K562 (cell line): ENCODE measurements around the gene ENDOV. TPM values are rescaled to one million over a fixed set of nuclear protein-coding genes. Genes with fewer than 3 reads are reported as not detected.
A peak's percentile ranks its signal among the peaks of the same experiment; 100 is the strongest.

Source experiments
- ATAC-seq: fragments of 200-7000 bp; cut with Tn5 transposase; 3 replicates; pipeline ENCODE4 v1.9.1; 2020; ENCODE audit warnings: moderate library complexity
- BruUV-seq: library from RNA; stranded (reverse); fragments of 400-500 nt; replicated peaks from 2 replicates; lab custom pipeline; 2021; lab: Mats Ljungman, UMichigan
- CTCF ChIA-PET: fragments of 300-600 bp; formaldehyde crosslinking; extraction: SDS; loops from one replicate; lab custom pipeline; 2021; ENCODE audit warnings: low intra/inter-chr PET ratio; lab: Yijun Ruan, JAX
- POLR2A ChIA-PET: fragments of 300-600, 350-650 bp; sonication (Branson Sonifier 250); formaldehyde crosslinking; extraction: SDS; loops from one replicate; lab custom pipeline; 2021; ENCODE audit warnings: antibody characterized with exemption, inconsistent platforms; lab: Yijun Ruan, JAX
- DNase-seq, 4 experiments: peaks; one replicate each; pipeline versions ENCODE4 v3.0.0 to v3.0.0-alpha.2; 2011 to 2018; ENCODE audit warnings: low spot score in 3 of 4, mixed read lengths in 3 of 4; ENCODE audit errors: extremely low read depth in 1 of 4
- FAIRE-seq: peaks from 2 replicates; lab custom pipeline; 2011; peaks lifted over from hg19 to GRCh38; lab: Jason Lieb, UNC
- H2AFZ ChIP-seq: 2 replicates; pipeline ENCODE4 v1.6.0; 2011; ENCODE audit warnings: low read depth, low read length, control low read depth, inconsistent platforms
- H3K27ac ChIP-seq: fragments of 200-600 bp; 3 replicates; pipeline ENCODE4 v1.8.0; 2011; ENCODE audit warnings: low read depth, mild to moderate bottlenecking, control low read depth, inconsistent platforms, low read length, moderate library complexity, mixed read lengths; ENCODE audit errors: extremely low read depth
- H3K27me3 ChIP-seq, 2 experiments: fragments of 300-600 bp in 1 of 2; 2 replicates in 1 of 2; 3 replicates in 1 of 2; pipeline versions ENCODE4 v1.6.0 to v1.8.0; 2011; ENCODE audit warnings: inconsistent platforms in 2 of 2, low read length in 2 of 2, mild to moderate bottlenecking in 1 of 2, mixed read lengths in 1 of 2, moderate library complexity in 1 of 2; ENCODE audit not compliant: control insufficient read depth in 2 of 2, insufficient read depth in 2 of 2
- H3K36me3 ChIP-seq: fragments of 300-600 bp; 3 replicates; pipeline ENCODE4 v1.8.0; 2011; ENCODE audit warnings: mild to moderate bottlenecking, low read length, inconsistent platforms; ENCODE audit not compliant: control insufficient read depth, insufficient read depth
- H3K4me1 ChIP-seq, 2 experiments: fragments of 200-600 bp in 1 of 2; replicated peaks in 1 of 2; 2 replicates in 1 of 2; 3 replicates in 1 of 2; pipeline versions ENCODE4 v1.5.1 to v1.8.0; 2011; ENCODE audit warnings: inconsistent platforms in 2 of 2, low read length in 2 of 2, mild to moderate bottlenecking in 1 of 2, mixed read lengths in 1 of 2, moderate library complexity in 1 of 2; ENCODE audit not compliant: control insufficient read depth in 2 of 2, insufficient read depth in 2 of 2
- H3K4me2 ChIP-seq: 2 replicates; pipeline ENCODE4 v1.6.1; 2011; ENCODE audit warnings: low read length, control low read depth, inconsistent platforms, mixed read lengths; ENCODE audit not compliant: insufficient read depth
- H3K4me3 ChIP-seq: fragments of 200-600 bp; sonication (generic), shearing (Covaris generic); 2 replicates; pipeline ENCODE4 v1.5.1; 2016; ENCODE audit warnings: control low read depth, inconsistent platforms
- H3K79me2 ChIP-seq: fragments of 200-600 bp; 3 replicates; pipeline ENCODE4 v1.8.0; 2011; ENCODE audit warnings: low read length, inconsistent platforms; ENCODE audit not compliant: control insufficient read depth, insufficient read depth
- H3K9ac ChIP-seq, 2 experiments: 2 replicates each; pipeline versions ENCODE4 v1.6.0 to v1.6.1; 2011; ENCODE audit warnings: low read depth in 2 of 2, low read length in 2 of 2, control low read depth in 1 of 2, inconsistent platforms in 1 of 2, mild to moderate bottlenecking in 1 of 2, mixed read lengths in 1 of 2; ENCODE audit not compliant: insufficient read depth in 1 of 2
- H3K9me1 ChIP-seq: one replicate; pipeline ENCODE4 v1.6.0; 2011; ENCODE audit warnings: inconsistent platforms, mild to moderate bottlenecking, low read length, moderate library complexity; ENCODE audit not compliant: control insufficient read depth, insufficient read depth
- H3K9me3 ChIP-seq: replicated peaks from 2 replicates; pipeline ENCODE4 v1.5.1; 2011; ENCODE audit warnings: low read depth, low read length, inconsistent platforms; ENCODE audit not compliant: control insufficient read depth, insufficient read depth
- H4K20me1 ChIP-seq: replicated peaks from 2 replicates; pipeline ENCODE4 v1.6.1; 2011; ENCODE audit warnings: low read length, inconsistent platforms, mixed read lengths; ENCODE audit not compliant: control insufficient read depth, insufficient read depth
- ARID1B ChIP-seq: fragments of 450-650 bp; IDR thresholded peaks from 2 replicates; pipeline ENCODE4 v1.6.1; 2016; ENCODE audit warnings: antibody characterized with exemption, mild to moderate bottlenecking, inconsistent platforms
- ARNT ChIP-seq, 2 experiments: fragments of 450-650 bp; IDR thresholded peaks; 2 replicates each; pipeline ENCODE4 v1.6.1; 2016; ENCODE audit warnings: mild to moderate bottlenecking in 1 of 2
- CEBPG ChIP-seq, 3 experiments: fragments of 200-800 bp in 1 of 3; sonication (Bioruptor generic) in 1 of 3; sonication (generic) in 1 of 3; formaldehyde crosslinking in 1 of 3; IDR thresholded peaks in 2 of 3; conservative IDR thresholded peaks in 1 of 3; 2 replicates each; pipeline versions ENCODE4 v1.6.1 to v1.8.0; 2016 to 2022; ENCODE audit warnings: missing compliant biosample characterization in 2 of 3, missing genetic modification characterization in 2 of 3, mild to moderate bottlenecking in 1 of 3, missing genetic modification reagents in 1 of 3
- CREM ChIP-seq: IDR thresholded peaks from 2 replicates; pipeline ENCODE4 v1.6.1; 2014; ENCODE audit warnings: antibody characterized with exemption, low read depth
- ESRRA ChIP-seq: fragments of 450-650 bp; IDR thresholded peaks from 2 replicates; pipeline ENCODE4 v1.6.1; 2014; ENCODE audit warnings: low read depth, mild to moderate bottlenecking, moderate library complexity, borderline replicate concordance
- HMBOX1 ChIP-seq: sonication (generic); IDR thresholded peaks from 2 replicates; pipeline ENCODE4 v1.6.1; 2016
- JUND ChIP-seq, 2 experiments: IDR thresholded peaks; 2 replicates in 1 of 2; 3 replicates in 1 of 2; pipeline ENCODE4 v1.6.1; 2011; ENCODE audit warnings: borderline replicate concordance in 2 of 2, low read depth in 2 of 2, low read length in 2 of 2, improper control_type of control experiment in 1 of 2, missing biosample characterization in 1 of 2, missing genetic modification characterization in 1 of 2, missing genetic modification reagents in 1 of 2
- SMARCB1 ChIP-seq: IDR thresholded peaks from 2 replicates; pipeline ENCODE4 v1.6.1; 2011; ENCODE audit warnings: improper control_type of control experiment, low read depth; ENCODE audit not compliant: insufficient read length
- ZNF324 ChIP-seq: fragments of 250-450 bp; sonication (Bioruptor Pico); IDR thresholded peaks from 2 replicates; pipeline ENCODE4 v1.4.0; 2020; ENCODE audit warnings: mild to moderate bottlenecking
- WGBS: fragments of 100-300 bp; shearing (Covaris generic); methylation state at CpG from one replicate; pipeline ENCODE4 v1.1.6; 2016; ENCODE audit warnings: low coverage, mixed read lengths; ENCODE audit not compliant: insufficient coverage; ENCODE audit errors: missing lambda C conversion rate; 5-methylcytosine and 5-hydroxymethylcytosine counted together
- in situ Hi-C: fragments of 300-500 bp; cut with MboI; formaldehyde crosslinking; loops from 4 replicates; pipeline ENCODE4 v1.15.0; 2018; ENCODE audit warnings: inconsistent platforms, mixed read lengths
- intact Hi-C: fragments of 100-400 bp; cut with micrococcal nuclease; formaldehyde crosslinking; loops from 2 replicates; pipeline ENCODE4 v1.14.2; 2022
- polyA plus RNA-seq, 8 experiments: library from polyadenylated mRNA; depleted of rRNA in 4 of 8; stranded (reverse) in 5 of 8; unstranded in 3 of 8; fragments of >200 nt; fragmentation: Nextera tagmentation in 2 of 8; fragmentation: Illumina TruSeq in 1 of 8; extraction: Ambion mirVana in 2 of 8; extraction: Trizol in 1 of 8; gene quantifications; 2 replicates each; pipeline versions ENCODE4 v1.2.1 to v1.2.3, GENCODE V29; 2011 to 2014; ENCODE audit warnings: inconsistent platforms in 1 of 8, missing spikeins in 1 of 8
- total RNA-seq, 7 experiments: library from RNA; depleted of rRNA in 6 of 7; stranded (reverse); fragments of >200 nt in 6 of 7; fragmentation: Illumina TruSeq in 2 of 7; extraction: Trizol in 2 of 7; gene quantifications; 2 replicates each; pipeline versions ENCODE4 v1.2.1 to v1.2.3, GENCODE V29; 2011 to 2021; ENCODE audit warnings: low replicate concordance in 1 of 7
- TF ChIP-seq, protein P1 (sequence below): sonication (generic); formaldehyde crosslinking; IDR thresholded peaks from 2 replicates; pipeline ENCODE4 v1.8.1; 2022; ENCODE audit warnings: missing genetic modification reagents
- TF ChIP-seq, protein P2 (sequence below): fragments of 450-650 bp; conservative IDR thresholded peaks from 2 replicates; pipeline ENCODE4 v1.6.1; 2016; ENCODE audit warnings: missing genetic modification characterization, low read depth, mild to moderate bottlenecking, control low read depth, missing compliant biosample characterization
- TF ChIP-seq, protein P3 (sequence below), 2 experiments: fragments of 250-450 bp in 1 of 2; fragments of 450-650 bp in 1 of 2; sonication (Bioruptor Pico) in 1 of 2; IDR thresholded peaks; 2 replicates each; pipeline versions ENCODE4 v1.6.1 to v1.8.0; 2016 to 2021; ENCODE audit warnings: mild to moderate bottlenecking in 2 of 2, moderate library complexity in 2 of 2, missing compliant biosample characterization in 1 of 2, missing genetic modification characterization in 1 of 2

The ENDOV gene
- total and polyA plus RNA-seq, 9 of the 15 experiments (the other 6 are each of a cell fraction or from before 2014, with no cell fraction given) = 1.2 to 8.2 (median 3.7) TPM

DNA sequence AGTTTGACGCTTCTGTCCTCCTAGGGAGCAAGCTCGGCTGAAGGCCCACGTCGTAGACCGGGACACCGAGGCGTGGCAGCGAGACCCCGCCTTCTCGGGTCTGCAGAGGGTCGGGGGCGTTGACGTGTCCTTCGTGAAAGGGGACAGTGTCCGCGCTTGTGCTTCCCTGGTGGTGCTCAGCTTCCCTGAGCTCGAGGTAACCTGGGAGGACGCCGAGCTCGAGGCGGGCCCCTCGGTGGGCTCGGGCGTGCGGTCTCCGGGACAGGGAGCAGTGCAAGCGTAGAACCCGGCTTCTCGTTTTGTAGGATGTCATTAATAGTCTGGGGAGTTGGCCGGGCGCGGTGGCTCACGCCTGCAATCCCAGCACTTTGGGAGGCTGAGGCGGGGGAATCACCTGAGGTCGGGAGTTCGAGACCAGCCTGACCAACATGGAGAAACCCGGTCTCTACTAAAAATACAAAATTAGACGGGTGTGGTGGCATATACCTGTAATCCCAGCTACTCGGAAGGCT lies 715 bp downstream of the ENDOV start (continued):
- TF ChIP-seq CREM = no peak

- POLR2A ChIA-PET = no interaction called here
- Histone ChIP-seq H3K4me2 (no peak overlapping the region; the same call in 1 of the 2 replicates), H3K9ac (no peak overlapping the region), H3K4me1 (peaks cover 3 to 19% of the 10 kb centered on the region in 2 experiments; a peak in 4 of 5 replicates), H3K27me3 (peaks cover 7 to 16% of the 10 kb centered on the region in 2 experiments; a peak in 4 of 5 replicates), H3K9me1 (no peaks in the 10 kb centered on the region), H3K79me2 (peaks cover 7% of the 10 kb centered on the region; the same call in 2 of the 3 replicates), H3K36me3 (0 out of 3 replicates have a peak, but pooled peaks cover 3% of the 10 kb centered on the region), H2AFZ (no peak overlapping the region), H3K4me3 (peak overlapping the region; percentile 59; the same call in 1 of the 2 replicates), H3K27ac (no peak overlapping the region), H3K9me3 (no peaks in the 10 kb centered on the region), H4K20me1 (no peaks in the 10 kb centered on the region)
- intact Hi-C loops = no loop called here
- no TSS peak for BruUV-seq
- 68% methylated on average over 7 of the region's 7 CpGs for WGBS
- FAIRE-seq = no peak
- in situ Hi-C loops = no loop called here
- DNase-seq = peak in 2 of 4 experiments; percentile 4 to 9
- ATAC-seq = no peak
- CTCF ChIA-PET = interaction anchor here (0.7 kb wide), 1 partner anchor 322 kb away, joined by 3 read pairs; no protein-coding TSS in a partner anchor
- TF ChIP-seq, protein P1, sequence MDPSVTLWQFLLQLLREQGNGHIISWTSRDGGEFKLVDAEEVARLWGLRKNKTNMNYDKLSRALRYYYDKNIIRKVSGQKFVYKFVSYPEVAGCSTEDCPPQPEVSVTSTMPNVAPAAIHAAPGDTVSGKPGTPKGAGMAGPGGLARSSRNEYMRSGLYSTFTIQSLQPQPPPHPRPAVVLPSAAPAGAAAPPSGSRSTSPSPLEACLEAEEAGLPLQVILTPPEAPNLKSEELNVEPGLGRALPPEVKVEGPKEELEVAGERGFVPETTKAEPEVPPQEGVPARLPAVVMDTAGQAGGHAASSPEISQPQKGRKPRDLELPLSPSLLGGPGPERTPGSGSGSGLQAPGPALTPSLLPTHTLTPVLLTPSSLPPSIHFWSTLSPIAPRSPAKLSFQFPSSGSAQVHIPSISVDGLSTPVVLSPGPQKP = no peak
- TF ChIP-seq SMARCB1 (no peak), HMBOX1 (no peak), CEBPG (CRISPR knock-in tag; IDR thresholded peaks at IDR 0.05) (no peak), CEBPG (tag; conservative IDR thresholded peaks at IDR 0.05 in 1 of 2, IDR thresholded peaks at IDR 0.05 in 1 of 2) (no peak), JUND (IDR thresholded peaks at IDR 0.05; ENCODE audit: borderline replicate concordance, low read depth, low read length) (no peak), JUND (tag; IDR thresholded peaks at IDR 0.05; ENCODE audit: borderline replicate concordance, low read depth, low read length) (no peak), ARNT (IDR thresholded peaks at IDR 0.05) (no peak), ESRRA (no peak), ZNF324 (no peak), ARID1B (no peak)
- TF ChIP-seq, protein P2, sequence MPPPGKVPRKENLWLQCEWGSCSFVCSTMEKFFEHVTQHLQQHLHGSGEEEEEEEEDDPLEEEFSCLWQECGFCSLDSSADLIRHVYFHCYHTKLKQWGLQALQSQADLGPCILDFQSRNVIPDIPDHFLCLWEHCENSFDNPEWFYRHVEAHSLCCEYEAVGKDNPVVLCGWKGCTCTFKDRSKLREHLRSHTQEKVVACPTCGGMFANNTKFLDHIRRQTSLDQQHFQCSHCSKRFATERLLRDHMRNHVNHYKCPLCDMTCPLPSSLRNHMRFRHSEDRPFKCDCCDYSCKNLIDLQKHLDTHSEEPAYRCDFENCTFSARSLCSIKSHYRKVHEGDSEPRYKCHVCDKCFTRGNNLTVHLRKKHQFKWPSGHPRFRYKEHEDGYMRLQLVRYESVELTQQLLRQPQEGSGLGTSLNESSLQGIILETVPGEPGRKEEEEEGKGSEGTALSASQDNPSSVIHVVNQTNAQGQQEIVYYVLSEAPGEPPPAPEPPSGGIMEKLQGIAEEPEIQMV = no peak
- TF ChIP-seq, protein P3, sequence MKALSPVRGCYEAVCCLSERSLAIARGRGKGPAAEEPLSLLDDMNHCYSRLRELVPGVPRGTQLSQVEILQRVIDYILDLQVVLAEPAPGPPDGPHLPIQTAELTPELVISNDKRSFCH (CRISPR knock-in tag; IDR thresholded peaks at IDR 0.05) = no peak
- TF ChIP-seq, protein P3 (tag; IDR thresholded peaks at IDR 0.05) = no peak
These were observed 1.4 kb downstream of the ENDOV start for GRCh38 chr17:80416260-80416939.
